ENCODE data around the gene GFI1. TPM values are rescaled to one million over a fixed set of nuclear protein-coding genes. Genes with fewer than 3 reads are reported as not detected.
A peak's percentile ranks its signal among the peaks of the same experiment; 100 is the strongest.

GFI1 gene
- total and polyA plus RNA-seq, 2 of the 13 experiments (the other 11 are each of a cell fraction or from before 2014, with no cell fraction given), result 10.3 to 10.5 TPM

DNA sequence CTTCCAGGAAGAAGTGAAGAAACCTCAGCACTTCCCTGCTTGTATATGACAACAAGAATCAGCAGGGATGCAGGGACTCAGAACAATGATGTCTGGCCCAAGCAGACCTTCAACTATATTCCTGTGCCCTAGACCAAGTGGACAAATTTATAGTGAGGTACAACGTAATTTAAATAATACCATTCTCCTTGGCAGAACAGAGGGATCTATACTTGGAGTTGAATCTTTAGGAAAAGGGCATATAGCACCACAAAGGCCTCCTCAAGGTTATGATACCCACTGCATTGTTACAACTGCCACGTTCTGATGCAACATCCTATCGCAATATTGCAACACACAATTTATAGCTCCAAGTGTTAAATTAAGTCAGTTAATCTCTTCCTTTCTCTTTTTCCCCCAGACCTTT is 29.1 kb upstream of the GFI1 start (continued):
- TF ChIP-seq, protein P1, sequence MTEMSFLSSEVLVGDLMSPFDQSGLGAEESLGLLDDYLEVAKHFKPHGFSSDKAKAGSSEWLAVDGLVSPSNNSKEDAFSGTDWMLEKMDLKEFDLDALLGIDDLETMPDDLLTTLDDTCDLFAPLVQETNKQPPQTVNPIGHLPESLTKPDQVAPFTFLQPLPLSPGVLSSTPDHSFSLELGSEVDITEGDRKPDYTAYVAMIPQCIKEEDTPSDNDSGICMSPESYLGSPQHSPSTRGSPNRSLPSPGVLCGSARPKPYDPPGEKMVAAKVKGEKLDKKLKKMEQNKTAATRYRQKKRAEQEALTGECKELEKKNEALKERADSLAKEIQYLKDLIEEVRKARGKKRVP (CRISPR knock-in tag; IDR thresholded peaks at IDR 0.05), result 0 out of 4 replicates have a peak, but pooled peaks of 1 of the 2 experiments have one; percentile 21
- TF ChIP-seq THYN1 (CRISPR knock-in tag; IDR thresholded peaks at IDR 0.05; ENCODE audit: borderline replicate concordance, low read depth), result no peak
- peak; percentile 47; the same call in 1 of the 2 replicates for TF ChIP-seq CEBPB (IDR thresholded peaks at IDR 0.05; ENCODE audit: borderline replicate concordance, low read depth, low read length)
- TF ChIP-seq CBX5 (CRISPR knock-in tag; IDR thresholded peaks at IDR 0.05; ENCODE audit: borderline replicate concordance), result no peak
- no peak for TF ChIP-seq RFX3 (CRISPR knock-in tag; IDR thresholded peaks at IDR 0.05)
- no peak for TF ChIP-seq REXO4 (CRISPR knock-in tag; IDR thresholded peaks at IDR 0.05; ENCODE audit: borderline replicate concordance)

DNA sequence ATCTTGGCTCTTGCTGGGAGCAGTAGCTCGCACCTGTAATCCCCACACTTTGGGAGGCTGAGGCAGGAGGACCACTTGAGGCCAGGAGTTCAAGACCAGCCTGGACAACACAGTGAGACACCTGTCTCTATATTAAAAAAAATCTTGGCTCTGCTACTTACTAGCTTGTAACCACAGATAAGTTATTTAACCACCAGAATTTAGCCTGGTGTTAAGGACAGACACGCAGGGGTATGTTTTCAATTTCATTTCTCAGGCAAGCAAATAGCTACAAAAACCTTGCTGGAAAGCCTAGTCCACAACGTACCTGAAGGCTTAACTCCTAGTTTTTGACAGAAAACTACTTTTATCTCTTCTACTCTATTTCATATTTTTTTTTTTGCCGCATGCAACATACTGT is 24.8 kb upstream of the GFI1 start:
- no TSS peak for BruUV-seq (replicated peaks)
- ATAC-seq (no peak), DNase-seq (ENCODE audit: low spot score) (no peak), FAIRE-seq (no peak)
- H3K36me3 ChIP-seq (replicated peaks in 1 of 2; ENCODE audit: control insufficient read depth in 1 of 2, insufficient read depth in 2 of 2, low read length in 2 of 2), result no peaks in the 10 kb centered on the region
- no peaks in the 10 kb centered on the region for H3K79me2 ChIP-seq (ENCODE audit: insufficient read depth, low read length)
- H2AFZ ChIP-seq (ENCODE audit: low read length), result no peak overlapping the region
- TF ChIP-seq, protein P2, sequence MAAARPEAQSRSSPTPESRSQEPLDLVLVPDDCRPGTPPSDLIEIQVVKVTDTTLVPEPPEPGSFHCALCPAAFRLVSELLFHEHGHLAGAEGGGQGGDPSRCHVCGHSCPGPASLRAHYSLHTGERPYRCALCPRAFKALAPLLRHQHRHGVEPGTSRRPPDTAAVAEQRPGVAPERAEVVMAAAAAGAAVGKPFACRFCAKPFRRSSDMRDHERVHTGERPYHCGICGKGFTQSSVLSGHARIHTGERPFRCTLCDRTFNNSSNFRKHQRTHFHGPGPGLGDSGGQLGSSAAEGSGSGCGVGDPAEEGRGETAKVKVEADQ (CRISPR knock-in tag; IDR thresholded peaks at IDR 0.05; ENCODE audit: borderline replicate concordance), result no peak
- TF ChIP-seq ZNF577 (CRISPR knock-in tag; IDR thresholded peaks at IDR 0.05; ENCODE audit: borderline replicate concordance, low read depth), result no peak
- TF ChIP-seq, protein P3, sequence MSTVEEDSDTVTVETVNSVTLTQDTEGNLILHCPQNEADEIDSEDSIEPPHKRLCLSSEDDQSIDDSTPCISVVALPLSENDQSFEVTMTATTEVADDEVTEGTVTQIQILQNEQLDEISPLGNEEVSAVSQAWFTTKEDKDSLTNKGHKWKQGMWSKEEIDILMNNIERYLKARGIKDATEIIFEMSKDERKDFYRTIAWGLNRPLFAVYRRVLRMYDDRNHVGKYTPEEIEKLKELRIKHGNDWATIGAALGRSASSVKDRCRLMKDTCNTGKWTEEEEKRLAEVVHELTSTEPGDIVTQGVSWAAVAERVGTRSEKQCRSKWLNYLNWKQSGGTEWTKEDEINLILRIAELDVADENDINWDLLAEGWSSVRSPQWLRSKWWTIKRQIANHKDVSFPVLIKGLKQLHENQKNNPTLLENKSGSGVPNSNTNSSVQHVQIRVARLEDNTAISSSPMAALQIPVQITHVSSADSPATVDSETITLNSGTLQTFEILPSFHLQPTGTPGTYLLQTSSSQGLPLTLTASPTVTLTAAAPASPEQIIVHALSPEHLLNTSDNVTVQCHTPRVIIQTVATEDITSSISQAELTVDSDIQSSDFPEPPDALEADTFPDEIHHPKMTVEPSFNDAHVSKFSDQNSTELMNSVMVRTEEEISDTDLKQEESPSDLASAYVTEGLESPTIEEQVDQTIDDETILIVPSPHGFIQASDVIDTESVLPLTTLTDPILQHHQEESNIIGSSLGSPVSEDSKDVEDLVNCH (CRISPR knock-in tag; IDR thresholded peaks at IDR 0.05), result no peak
- no peak for TF ChIP-seq YEATS2 (CRISPR knock-in tag; IDR thresholded peaks at IDR 0.05; ENCODE audit: borderline replicate concordance)
- ChIA-PET CTCF (ENCODE audit: low intra/inter-chr PET ratio, low total read pairs) (no interaction called here), POLR2A (no interaction called here)
- H3K4me2 ChIP-seq (ENCODE audit: low read depth, low read length), result no peak overlapping the region
- in situ Hi-C loops (cut with HindIII; ENCODE audit: extremely low pct_ligation_motif_present, low pct_unique_long_range_greater_than_20kb), result no loop called here
- no peak overlapping the region for H3K4me3 ChIP-seq (replicated peaks in 1 of 3; ENCODE audit: insufficient read depth in 1 of 3, low read depth in 2 of 3, low read length in 3 of 3)
- WGBS (ENCODE audit: low lambda C conversion rate), result 91% methylated on average over 4 of the region's 4 CpGs
- intact Hi-C loops (cut with micrococcal nuclease; ENCODE audit: unreplicated experiment), result no loop called here
- H3K9ac ChIP-seq (ENCODE audit: insufficient read depth, low read depth, low read length), result no peak overlapping the region
- H3K9me3 ChIP-seq (ENCODE audit: low read length), result no peaks in the 10 kb centered on the region
- H4K20me1 ChIP-seq (ENCODE audit: insufficient read depth, low read length), result no peaks in the 10 kb centered on the region
- H3K4me1 ChIP-seq (ENCODE audit: insufficient read depth, low read length), result no peaks in the 10 kb centered on the region
- H3K27ac ChIP-seq (ENCODE audit: extremely low read length, insufficient read depth, low read length), result no peak overlapping the region
- H3K27me3 ChIP-seq (ENCODE audit: control insufficient read depth in 1 of 2, insufficient read depth in 2 of 2, low read length in 2 of 2), result no peaks in the 10 kb centered on the region

All from HepG2 (cell line).